Upper lobe of left lung (tissue), 6 donors: Measurements from ENCODE around the gene GNAO1. TPM values are rescaled to one million over a fixed set of nuclear protein-coding genes. Genes with fewer than 3 reads are reported as not detected.

Source experiments
- ATAC-seq, 2 donors: fragments of 200-7000 bp; cut with Tn5 transposase; one replicate each; pipeline ENCODE4 v1.9.1; 2022; ENCODE audit warnings: mild to moderate bottlenecking in 2 of 2, moderate library complexity in 2 of 2; ENCODE audit not compliant: low FRiP score in 2 of 2
- DNase-seq, 2 donors: peaks; one replicate each; pipeline ENCODE4 v3.0.0-alpha.2; 2019 to 2020
- H3K27ac ChIP-seq, 4 donors: fragments of 200-600 bp; sonication (generic); one replicate each; pipeline ENCODE4 v1.5.1; 2016 to 2019
- H3K27me3 ChIP-seq, 4 donors: fragments of 200-600 bp; sonication (generic); one replicate each; pipeline ENCODE4 v1.5.1; 2017 to 2019
- H3K36me3 ChIP-seq, 4 donors: fragments of 200-600 bp; sonication (generic); one replicate each; pipeline ENCODE4 v1.5.1; 2016 to 2019
- H3K4me1 ChIP-seq, 4 donors: fragments of 200-600 bp; sonication (generic); one replicate each; pipeline ENCODE4 v1.5.1; 2018 to 2019
- H3K4me3 ChIP-seq, 4 donors: fragments of 200-600 bp; sonication (generic); one replicate each; pipeline ENCODE4 v1.5.1; 2017 to 2019; ENCODE audit warnings: mild to moderate bottlenecking in 2 of 4, moderate library complexity in 1 of 4
- H3K9me3 ChIP-seq, 4 donors: fragments of 200-600 bp; sonication (generic); one replicate each; pipeline ENCODE4 v1.5.1; 2018 to 2019
- EP300 ChIP-seq, 4 donors: sonication (generic); formaldehyde crosslinking; IDR thresholded peaks; one replicate each; pipeline ENCODE4 v1.5.1; 2017; ENCODE audit warnings: antibody characterized with exemption in 4 of 4, control low read depth in 2 of 4
- POLR2A ChIP-seq, 4 donors: fragments of 450-650 bp; IDR thresholded peaks; one replicate each; pipeline ENCODE4 v1.5.1; 2016 to 2017; ENCODE audit warnings: antibody characterized with exemption in 4 of 4, mild to moderate bottlenecking in 2 of 4
- POLR2AphosphoS5 ChIP-seq, 2 donors: sonication (generic); formaldehyde crosslinking; IDR thresholded peaks; one replicate each; pipeline ENCODE4 v1.5.1; 2017; ENCODE audit warnings: antibody characterized with exemption in 2 of 2
- WGBS, 2 donors: methylation state at CpG; one replicate each; pipeline ENCODE4 v1.1.5; 2017 to 2018; 5-methylcytosine and 5-hydroxymethylcytosine counted together
- total RNA-seq, 6 donors: library from RNA; depleted of rRNA in 4 of 6; stranded (reverse); fragments of >200 nt in 4 of 6; gene quantifications; one replicate each; pipeline versions ENCODE4 v1.1.0 to v1.2.1, GENCODE V29; 2016 to 2021
- TF ChIP-seq, protein P1 (sequence below), 6 experiments: fragments of 450-650 bp in 4 of 6; fragments of 200-600 bp in 2 of 6; sonication (generic) in 2 of 6; IDR thresholded peaks; one replicate each; pipeline ENCODE4 v1.5.1; 2016 to 2019; ENCODE audit warnings: antibody characterized with exemption in 6 of 6
- donor health status: DM: no; HTN: no; CAD: no; lungs with moderate emphysema.
- donor health status: DM: no; HTN: yes; CAD: no; lungs with severe emphysema.

The GNAO1 gene
- total RNA-seq, 6 donors from 2014 or later, result 0.46 to 2.7 (median 0.79) TPM; not detected in 1

DNA sequence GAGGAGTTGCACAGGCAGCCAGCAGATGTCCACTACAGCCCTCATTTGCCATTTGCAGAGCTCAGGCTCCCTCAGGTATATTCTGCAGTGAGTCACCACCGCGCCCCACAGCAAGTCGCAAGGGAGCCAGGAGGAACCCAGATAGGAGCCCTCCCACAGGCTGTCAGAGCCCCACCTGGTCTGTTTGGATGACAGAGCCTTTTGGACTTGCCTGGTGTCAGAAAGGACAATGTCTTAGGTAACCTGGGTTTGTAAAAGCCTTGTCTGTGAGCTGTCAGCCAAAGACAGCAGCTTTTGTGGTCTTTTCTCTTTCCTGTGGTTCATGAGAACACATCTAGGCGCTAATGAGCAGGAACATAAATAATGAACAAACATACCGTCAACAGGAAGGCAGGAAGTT lies 70.9 kb downstream of the GNAO1 start:
- WGBS, 2 donors, result 51% methylated on average over 2 to 5 of the region's 5 CpGs
- no peak for DNase-seq

DNA sequence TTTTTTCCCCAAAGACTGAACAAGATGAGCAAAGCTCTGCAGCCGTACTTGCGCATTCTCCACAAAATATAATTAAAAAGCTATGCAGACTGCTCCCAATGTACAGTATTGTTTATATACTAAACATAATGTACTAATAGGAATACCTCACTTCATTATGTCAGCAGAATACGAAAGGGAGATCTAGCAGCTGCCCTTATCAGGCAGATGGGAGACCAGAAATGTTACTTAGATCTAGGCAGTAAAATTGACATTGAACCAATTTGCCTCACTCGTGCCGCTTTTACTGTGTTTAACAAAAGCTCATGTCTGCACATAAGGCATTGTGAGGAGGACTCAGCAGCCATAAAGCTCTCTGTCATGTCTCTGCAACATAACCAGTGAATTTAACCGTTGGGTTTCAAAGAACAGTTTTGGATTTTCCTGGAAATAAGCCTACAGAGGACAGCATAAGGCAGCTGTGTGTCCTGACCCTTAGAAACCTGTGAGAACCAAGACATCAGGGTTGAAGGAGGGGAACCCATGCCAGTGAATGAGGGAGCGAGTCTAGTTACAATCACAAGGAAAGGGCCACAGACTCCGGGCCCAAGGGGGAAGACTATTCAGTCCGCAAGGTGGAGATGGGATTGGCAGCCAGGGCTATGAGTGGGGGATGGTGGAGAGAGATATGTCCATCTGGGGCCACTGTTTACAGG lies 71.4 kb downstream of the GNAO1 start:
- H3K36me3 ChIP-seq, result no peaks in the 10 kb centered on the region
- H3K27me3 ChIP-seq, result no peaks in the 10 kb centered on the region
- no peak overlapping the region for H3K4me3 ChIP-seq
- peaks cover 0 to 5% (median 0%) of the 10 kb centered on the region in 4 donors for H3K4me1 ChIP-seq
- H3K27ac ChIP-seq, result peak overlapping the region in 3 of 4 donors; percentile 32 to 52 (median 42)
- H3K9me3 ChIP-seq, result no peaks in the 10 kb centered on the region
- ATAC-seq, result no peak
- no peak for DNase-seq
- TF ChIP-seq, protein P1, sequence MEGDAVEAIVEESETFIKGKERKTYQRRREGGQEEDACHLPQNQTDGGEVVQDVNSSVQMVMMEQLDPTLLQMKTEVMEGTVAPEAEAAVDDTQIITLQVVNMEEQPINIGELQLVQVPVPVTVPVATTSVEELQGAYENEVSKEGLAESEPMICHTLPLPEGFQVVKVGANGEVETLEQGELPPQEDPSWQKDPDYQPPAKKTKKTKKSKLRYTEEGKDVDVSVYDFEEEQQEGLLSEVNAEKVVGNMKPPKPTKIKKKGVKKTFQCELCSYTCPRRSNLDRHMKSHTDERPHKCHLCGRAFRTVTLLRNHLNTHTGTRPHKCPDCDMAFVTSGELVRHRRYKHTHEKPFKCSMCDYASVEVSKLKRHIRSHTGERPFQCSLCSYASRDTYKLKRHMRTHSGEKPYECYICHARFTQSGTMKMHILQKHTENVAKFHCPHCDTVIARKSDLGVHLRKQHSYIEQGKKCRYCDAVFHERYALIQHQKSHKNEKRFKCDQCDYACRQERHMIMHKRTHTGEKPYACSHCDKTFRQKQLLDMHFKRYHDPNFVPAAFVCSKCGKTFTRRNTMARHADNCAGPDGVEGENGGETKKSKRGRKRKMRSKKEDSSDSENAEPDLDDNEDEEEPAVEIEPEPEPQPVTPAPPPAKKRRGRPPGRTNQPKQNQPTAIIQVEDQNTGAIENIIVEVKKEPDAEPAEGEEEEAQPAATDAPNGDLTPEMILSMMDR (IDR thresholded peaks at IDR 0.05), result no peak
- no peak for TF ChIP-seq POLR2AphosphoS5 (IDR thresholded peaks at IDR 0.05)
- TF ChIP-seq POLR2A (IDR thresholded peaks at IDR 0.05), result no peak
- TF ChIP-seq EP300 (IDR thresholded peaks at IDR 0.05), result no peak
- 67 to 72% methylated on average over 9 of the region's 9 CpGs for WGBS, 2 donors

More for the DNA sequence above, 70.9 kb downstream of the GNAO1 start:
- no peaks in the 10 kb centered on the region for H3K9me3 ChIP-seq
- peaks cover 0 to 5% (median 0%) of the 10 kb centered on the region in 4 donors for H3K4me1 ChIP-seq
- H3K4me3 ChIP-seq, result no peak overlapping the region
- no peaks in the 10 kb centered on the region for H3K36me3 ChIP-seq
- H3K27ac ChIP-seq, result peak overlapping the region in 2 of 4 donors; percentile 45 to 65
- H3K27me3 ChIP-seq, result no peaks in the 10 kb centered on the region
- TF ChIP-seq POLR2AphosphoS5 (IDR thresholded peaks at IDR 0.05) (no peak), EP300 (IDR thresholded peaks at IDR 0.05) (no peak), POLR2A (IDR thresholded peaks at IDR 0.05) (no peak)
- TF ChIP-seq, protein P1 (IDR thresholded peaks at IDR 0.05), result no peak
- peak in 1 of 2 donors; percentile 18 for ATAC-seq

DNA sequence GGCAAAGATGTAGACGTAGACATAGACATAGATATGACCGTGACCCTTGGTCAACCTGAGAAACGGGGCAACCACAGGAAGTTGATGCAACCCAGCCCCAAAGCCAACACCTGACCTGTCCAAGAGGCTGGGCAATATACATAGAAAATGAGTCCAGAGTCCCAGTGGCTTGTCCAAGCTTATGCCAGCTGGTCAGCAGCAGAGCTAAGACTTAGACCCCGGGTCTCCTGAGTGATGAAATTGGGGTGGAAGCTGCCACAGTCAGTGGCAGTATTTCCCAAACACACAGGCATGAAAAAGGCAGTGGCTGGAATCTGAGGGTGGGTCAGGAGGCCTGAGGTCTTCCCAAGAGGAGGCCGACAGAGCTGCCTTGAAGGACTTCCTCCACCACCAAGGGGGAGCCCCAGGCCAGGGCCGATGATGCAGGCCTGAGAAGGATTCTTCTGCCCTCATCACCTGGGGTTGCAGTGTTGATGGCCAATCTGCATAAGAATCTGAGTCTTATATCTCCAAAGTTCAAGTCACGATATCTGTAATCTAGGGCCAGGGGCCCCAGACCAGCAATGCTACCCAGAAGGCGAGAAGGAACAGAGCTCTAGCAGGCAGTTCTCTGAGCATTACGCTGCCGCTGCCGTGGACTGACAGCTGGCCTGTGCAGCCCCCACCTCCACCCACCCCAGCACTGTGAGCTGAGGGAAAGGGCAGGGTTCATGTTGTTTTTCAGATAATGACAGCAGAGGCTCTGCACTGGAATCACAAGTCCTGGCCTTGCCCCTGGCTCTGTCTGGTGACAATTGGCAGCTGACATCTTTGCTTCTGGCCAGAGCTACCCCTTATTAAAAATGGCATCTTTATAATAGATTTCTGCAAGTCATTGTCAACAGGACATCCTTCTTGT lies 72.7 kb downstream of the GNAO1 start:
- DNase-seq, result no peak
- WGBS, 2 donors, result 56 to 65% methylated on average over 8 to 11 of the region's 11 CpGs

DNA sequence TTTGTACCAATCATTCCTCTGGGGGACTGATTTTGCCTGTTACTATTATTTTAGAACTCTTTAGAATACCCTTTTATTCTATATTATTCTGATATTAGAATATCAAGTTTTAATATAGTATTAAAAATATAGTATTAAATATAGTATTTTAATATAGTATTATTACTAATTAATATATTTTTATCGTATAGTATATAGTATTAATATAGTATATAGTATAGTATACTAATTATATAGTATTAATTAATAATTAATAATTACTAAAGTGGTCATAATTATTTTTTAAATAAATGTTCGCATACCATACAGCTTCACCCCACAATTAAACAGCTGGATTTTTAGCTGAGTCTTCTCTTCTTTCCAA lies 73.3 kb downstream of the GNAO1 start:
- WGBS, 2 donors, result 93 to 98% methylated on average over 2 of the region's 2 CpGs
- ATAC-seq (no peak), DNase-seq (no peak)
- Histone ChIP-seq H3K27ac (no peak overlapping the region), H3K36me3 (no peaks in the 10 kb centered on the region), H3K27me3 (no peaks in the 10 kb centered on the region), H3K4me1 (no peaks in the 10 kb centered on the region), H3K4me3 (no peak overlapping the region), H3K9me3 (no peaks in the 10 kb centered on the region)
- TF ChIP-seq, protein P1 (IDR thresholded peaks at IDR 0.05), result no peak
- TF ChIP-seq POLR2A (IDR thresholded peaks at IDR 0.05) (no peak), POLR2AphosphoS5 (IDR thresholded peaks at IDR 0.05) (no peak), EP300 (IDR thresholded peaks at IDR 0.05) (no peak)

More for the DNA sequence above, 72.7 kb downstream of the GNAO1 start:
- no peaks in the 10 kb centered on the region for H3K27me3 ChIP-seq
- H3K27ac ChIP-seq, result no peak overlapping the region
- H3K36me3 ChIP-seq, result no peaks in the 10 kb centered on the region
- H3K4me3 ChIP-seq, result no peak overlapping the region
- H3K4me1 ChIP-seq, result peaks cover 0 to 5% (median 0%) of the 10 kb centered on the region in 4 donors
- no peak for ATAC-seq
- TF ChIP-seq, protein P1 (IDR thresholded peaks at IDR 0.05), result no peak
- no peak for TF ChIP-seq POLR2A (IDR thresholded peaks at IDR 0.05)
- TF ChIP-seq POLR2AphosphoS5 (IDR thresholded peaks at IDR 0.05), result no peak
- no peak for TF ChIP-seq EP300 (IDR thresholded peaks at IDR 0.05)
- H3K9me3 ChIP-seq, result no peaks in the 10 kb centered on the region
